Loucy (cell line): ENCODE measurements around the gene HNRNPUL2.

Source experiments
- H2AFZ ChIP-seq: fragments of 200-600 bp; sonication (generic); 2 replicates; pipeline ENCODE4 v1.6.0; 2016; ENCODE audit warnings: antibody characterized with exemption, mild to moderate bottlenecking, low read length, moderate library complexity
- H3F3A ChIP-seq: fragments of 200-600 bp; 2 replicates; pipeline ENCODE4 v1.6.0; 2016; ENCODE audit warnings: antibody characterized with exemption, low read depth, mild to moderate bottlenecking
- H3K27me3 ChIP-seq: fragments of 200-600 bp; sonication (generic); 2 replicates; pipeline ENCODE4 v1.6.1; 2014; ENCODE audit warnings: low read length, mild to moderate bottlenecking; ENCODE audit not compliant: insufficient read depth, poor library complexity, severe bottlenecking
- H3K36me3 ChIP-seq: fragments of 200-600 bp; sonication (generic); 2 replicates; pipeline ENCODE4 v1.6.1; 2016; ENCODE audit warnings: low read length; ENCODE audit not compliant: insufficient read depth
- H3K4me1 ChIP-seq: fragments of 200-600 bp; sonication (generic); 2 replicates; pipeline ENCODE4 v1.5.1; 2014; ENCODE audit warnings: low read length, mild to moderate bottlenecking; ENCODE audit not compliant: insufficient read depth, poor library complexity, severe bottlenecking
- H3K4me2 ChIP-seq: fragments of 200-600 bp; sonication (generic); 2 replicates; pipeline ENCODE4 v1.6.0; 2014; ENCODE audit warnings: antibody characterized with exemption, low read length, low read depth, mild to moderate bottlenecking; ENCODE audit not compliant: poor library complexity, severe bottlenecking
- H3K4me3 ChIP-seq: fragments of 200-600 bp; sonication (generic); 2 replicates; pipeline ENCODE4 v1.5.1; 2014; ENCODE audit warnings: low read length, mild to moderate bottlenecking, mixed read lengths; ENCODE audit not compliant: poor library complexity, severe bottlenecking
- H3K79me2 ChIP-seq: fragments of 200-600 bp; sonication (generic); 2 replicates; pipeline ENCODE4 v1.6.1; 2014; ENCODE audit warnings: low read length; ENCODE audit not compliant: insufficient read depth
- H3K9ac ChIP-seq: fragments of 200-600 bp; sonication (generic); 2 replicates; pipeline ENCODE4 v1.6.0; 2014; ENCODE audit warnings: mild to moderate bottlenecking, low read depth, low read length, moderate library complexity; ENCODE audit not compliant: poor library complexity, severe bottlenecking
- H3K9me2 ChIP-seq: fragments of 200-600 bp; sonication (generic); replicated peaks from 2 replicates; pipeline ENCODE4 v1.6.1; 2016; ENCODE audit warnings: low read depth, low read length, mixed read lengths
- H3K9me3 ChIP-seq: fragments of 200-600 bp; sonication (generic); 2 replicates; pipeline ENCODE4 v1.6.1; 2014; ENCODE audit warnings: mild to moderate bottlenecking, antibody characterized with exemption, low read length, low read depth; ENCODE audit not compliant: insufficient read depth
- H4K20me1 ChIP-seq: fragments of 200-600 bp; sonication (generic); 2 replicates; pipeline ENCODE4 v1.6.0; 2014; ENCODE audit warnings: antibody characterized with exemption, low read length, mild to moderate bottlenecking; ENCODE audit not compliant: insufficient read depth, poor library complexity, severe bottlenecking
- EZH2phosphoT487 ChIP-seq: fragments of 200-600 bp; IDR thresholded peaks from 2 replicates; pipeline ENCODE4 v1.6.1; 2018; ENCODE audit warnings: antibody characterized with exemption, mild to moderate bottlenecking, moderate library complexity, borderline replicate concordance
- TF ChIP-seq, protein P1 (sequence below): fragments of 200-600 bp; sonication (generic); conservative IDR thresholded peaks from 2 replicates; pipeline ENCODE4 v1.5.1; 2014; ENCODE audit warnings: mild to moderate bottlenecking, antibody characterized with exemption, low read length

HNRNPUL2 gene

DNA sequence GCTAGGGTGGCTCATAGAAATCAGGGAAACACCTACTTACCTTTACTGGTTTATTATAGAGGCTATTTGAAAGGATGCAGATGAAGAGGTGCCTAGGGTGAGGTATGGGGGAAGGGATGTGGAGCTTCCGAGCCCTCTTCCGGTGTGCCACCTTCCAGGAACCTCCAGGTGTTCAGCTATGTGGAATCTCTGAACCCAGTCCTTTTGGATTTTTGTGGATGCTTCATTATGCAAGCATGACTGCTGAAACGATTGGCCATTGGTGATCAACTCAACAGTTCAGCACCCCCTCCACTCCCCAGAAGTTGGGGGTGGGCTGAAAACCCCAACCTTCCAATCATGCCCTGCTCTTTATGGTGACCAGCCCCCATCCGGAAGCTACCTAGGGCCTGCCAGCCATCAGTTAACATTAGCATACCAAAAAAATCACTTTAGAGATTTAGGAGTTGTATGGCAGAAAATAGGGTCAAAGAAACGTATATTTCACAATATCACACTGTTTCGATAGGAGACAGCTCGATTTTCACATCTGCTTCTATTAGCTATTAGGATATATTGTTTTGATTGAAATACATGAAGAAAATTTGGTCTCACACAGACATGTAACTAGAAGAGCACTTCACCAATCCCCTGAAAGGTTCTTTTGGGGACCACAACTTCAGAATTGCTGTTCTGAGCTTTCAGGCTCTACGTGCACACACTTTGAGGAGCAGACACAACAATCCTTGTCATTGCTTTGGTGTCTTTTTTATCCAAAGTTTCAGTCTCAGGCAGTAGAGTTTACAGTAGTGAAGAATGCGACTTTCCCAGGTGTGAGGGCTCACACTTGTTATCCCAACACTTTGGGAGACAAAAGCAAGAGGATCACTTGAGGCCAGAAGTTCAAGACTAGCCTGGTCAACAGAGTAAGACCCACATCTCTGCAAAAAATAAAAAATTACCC, 30.9 kb upstream of the HNRNPUL2 start:
- H3K27me3 ChIP-seq: no peaks in the 10 kb centered on the region
- H3K9me3 ChIP-seq: no peaks in the 10 kb centered on the region
- no peak overlapping the region for H3K4me3 ChIP-seq
- TF ChIP-seq EZH2phosphoT487: no peak
- TF ChIP-seq, protein P1, sequence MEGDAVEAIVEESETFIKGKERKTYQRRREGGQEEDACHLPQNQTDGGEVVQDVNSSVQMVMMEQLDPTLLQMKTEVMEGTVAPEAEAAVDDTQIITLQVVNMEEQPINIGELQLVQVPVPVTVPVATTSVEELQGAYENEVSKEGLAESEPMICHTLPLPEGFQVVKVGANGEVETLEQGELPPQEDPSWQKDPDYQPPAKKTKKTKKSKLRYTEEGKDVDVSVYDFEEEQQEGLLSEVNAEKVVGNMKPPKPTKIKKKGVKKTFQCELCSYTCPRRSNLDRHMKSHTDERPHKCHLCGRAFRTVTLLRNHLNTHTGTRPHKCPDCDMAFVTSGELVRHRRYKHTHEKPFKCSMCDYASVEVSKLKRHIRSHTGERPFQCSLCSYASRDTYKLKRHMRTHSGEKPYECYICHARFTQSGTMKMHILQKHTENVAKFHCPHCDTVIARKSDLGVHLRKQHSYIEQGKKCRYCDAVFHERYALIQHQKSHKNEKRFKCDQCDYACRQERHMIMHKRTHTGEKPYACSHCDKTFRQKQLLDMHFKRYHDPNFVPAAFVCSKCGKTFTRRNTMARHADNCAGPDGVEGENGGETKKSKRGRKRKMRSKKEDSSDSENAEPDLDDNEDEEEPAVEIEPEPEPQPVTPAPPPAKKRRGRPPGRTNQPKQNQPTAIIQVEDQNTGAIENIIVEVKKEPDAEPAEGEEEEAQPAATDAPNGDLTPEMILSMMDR: no peak
- peaks cover 16% of the 10 kb centered on the region for H3K4me1 ChIP-seq
- peaks cover 7% of the 10 kb centered on the region for H4K20me1 ChIP-seq
- H3K9me2 ChIP-seq: no peaks in the 10 kb centered on the region
- peaks cover 19% of the 10 kb centered on the region for H3K79me2 ChIP-seq
- H3K36me3 ChIP-seq: no peaks in the 10 kb centered on the region
- no peak overlapping the region for H3K4me2 ChIP-seq
- no peak overlapping the region for H2AFZ ChIP-seq
- no peak overlapping the region for H3K9ac ChIP-seq
- H3F3A ChIP-seq: no peaks in the 10 kb centered on the region

DNA sequence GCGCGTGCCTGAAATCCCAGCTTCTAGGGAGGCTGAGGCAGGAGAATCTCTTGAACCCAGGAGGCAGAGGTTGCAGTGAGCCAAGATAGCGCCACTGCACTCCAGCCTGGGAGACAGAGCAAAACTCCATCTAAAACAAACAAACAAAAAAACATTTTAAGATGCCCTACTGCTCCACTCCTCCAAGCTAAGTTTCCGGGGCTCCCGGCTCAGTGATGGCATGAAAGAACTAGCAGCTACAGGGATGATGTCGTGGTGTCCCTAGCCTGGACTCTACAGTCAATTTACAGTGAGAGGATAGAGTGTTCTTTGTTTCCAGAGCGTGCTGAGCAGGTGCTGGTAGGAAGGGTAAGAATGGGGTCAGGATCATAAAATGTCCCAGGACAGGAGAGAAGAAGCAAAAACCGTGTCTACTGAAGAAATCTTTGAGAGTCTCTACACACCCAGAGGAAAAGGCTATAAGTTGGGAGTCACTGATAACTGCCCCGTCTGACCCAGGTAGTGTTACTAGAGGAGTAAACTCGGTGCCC, 27.9 kb upstream of the HNRNPUL2 start:
- Histone ChIP-seq H3K9me2 (no peaks in the 10 kb centered on the region), H3K36me3 (no peaks in the 10 kb centered on the region), H3K4me1 (peaks cover 17% of the 10 kb centered on the region), H3K4me2 (peak overlapping the region; percentile 64), H3K9ac (no peak overlapping the region), H3F3A (no peaks in the 10 kb centered on the region), H2AFZ (no peak overlapping the region), H3K4me3 (no peak overlapping the region), H3K79me2 (peaks cover 16% of the 10 kb centered on the region; the same call in 1 of the 2 replicates), H3K9me3 (no peaks in the 10 kb centered on the region), H4K20me1 (peaks cover 5% of the 10 kb centered on the region), H3K27me3 (no peaks in the 10 kb centered on the region)
- TF ChIP-seq, protein P1: no peak
- no peak for TF ChIP-seq EZH2phosphoT487

DNA sequence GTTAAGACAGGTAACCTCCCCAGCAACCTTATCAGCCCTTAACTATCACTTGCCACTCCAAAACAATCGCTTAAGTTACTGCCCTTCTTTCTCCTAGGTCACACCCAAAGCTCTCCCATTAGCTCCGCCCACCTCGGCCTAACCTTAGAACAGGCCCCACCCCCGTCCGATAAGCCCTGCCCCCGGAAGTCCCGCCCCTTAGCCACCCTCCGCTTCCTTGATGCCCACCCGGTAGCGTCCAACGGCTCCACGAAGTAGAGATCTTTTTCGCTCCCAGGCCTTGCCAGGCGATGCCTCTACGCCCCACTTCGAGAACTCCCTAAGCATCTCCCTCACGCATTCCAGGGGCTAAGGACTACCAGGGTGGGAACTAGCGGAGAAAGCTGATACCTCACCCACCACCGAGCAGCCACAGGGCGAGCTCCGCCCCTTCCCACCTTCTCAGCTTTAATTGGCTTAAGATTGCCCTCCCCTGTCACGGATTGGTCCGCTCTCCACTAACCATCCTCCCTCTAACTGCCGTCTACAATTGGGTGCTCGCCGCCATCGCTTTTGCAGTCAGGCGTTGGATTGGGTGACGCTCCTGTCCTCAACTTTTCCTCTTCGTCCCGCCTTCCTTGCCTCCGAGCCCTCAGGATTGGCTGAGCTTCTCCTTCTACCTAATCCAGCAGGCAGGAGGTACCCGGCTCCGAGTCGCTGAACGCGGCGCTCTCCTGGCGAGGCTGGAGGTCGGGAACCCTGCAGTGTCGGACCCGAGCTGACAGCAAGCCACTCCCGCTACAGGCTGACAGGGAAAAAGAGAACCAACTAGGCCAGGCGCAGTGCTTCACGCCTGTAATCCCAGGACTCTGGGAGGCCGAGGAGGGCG, 26.7 kb upstream of the HNRNPUL2 start, which contains the start of gene ZBTB3:
Gene ZBTB3, minus strand, starts transcription at position 425 of the 868 bp plus-strand sequence. CDS start 496 bp downstream, outside the sequence.
- no peaks in the 10 kb centered on the region for H3K36me3 ChIP-seq
- peaks cover 17% of the 10 kb centered on the region for H3K4me1 ChIP-seq
- peaks cover 5% of the 10 kb centered on the region for H4K20me1 ChIP-seq
- peak within 1 kb of the TSS; percentile 90 for H2AFZ ChIP-seq
- H3K4me3 ChIP-seq: peak within 1 kb of the TSS; percentile 78
- no peaks in the 10 kb centered on the region for H3K9me2 ChIP-seq
- TF ChIP-seq, protein P1: no peak
- TF ChIP-seq EZH2phosphoT487: no peak
- H3F3A ChIP-seq: no peaks in the 10 kb centered on the region
- peak within 1 kb of the TSS; percentile 84 for H3K4me2 ChIP-seq
- H3K79me2 ChIP-seq: peaks cover 19% of the 10 kb centered on the region; the same call in 1 of the 2 replicates
- H3K9me3 ChIP-seq: no peaks in the 10 kb centered on the region
- peak within 1 kb of the TSS; percentile 72 for H3K9ac ChIP-seq
- H3K27me3 ChIP-seq: no peaks in the 10 kb centered on the region
